Measurements from ENCODE around the gene ALKBH8.
"Not testable (repeated sequence)": the region's sequence is repeated elsewhere in the genome, so short reads cannot be mapped to it uniquely, and the experiment has no call there.

The ALKBH8 gene

DNA sequence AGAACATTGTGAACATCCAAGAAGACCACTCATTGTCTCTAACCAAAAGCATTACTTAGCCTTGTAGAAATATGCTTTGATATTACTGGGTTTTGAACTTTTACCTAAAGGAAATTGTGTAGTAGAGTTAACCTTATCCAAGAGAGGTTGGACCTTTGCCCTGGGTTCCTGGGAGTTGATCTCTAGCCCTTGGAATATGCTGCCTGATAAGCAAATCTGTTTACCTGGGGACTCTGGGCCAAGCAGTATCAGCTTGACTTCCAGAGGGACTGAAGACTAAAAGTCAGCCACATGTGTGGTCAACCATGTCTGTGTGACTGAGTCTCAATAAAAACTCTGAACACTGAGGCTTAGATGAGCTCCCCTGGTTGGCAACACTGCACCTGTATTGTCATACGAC is 63.8 kb downstream of the ALKBH8 start:
- no peak for DNase-seq

DNA sequence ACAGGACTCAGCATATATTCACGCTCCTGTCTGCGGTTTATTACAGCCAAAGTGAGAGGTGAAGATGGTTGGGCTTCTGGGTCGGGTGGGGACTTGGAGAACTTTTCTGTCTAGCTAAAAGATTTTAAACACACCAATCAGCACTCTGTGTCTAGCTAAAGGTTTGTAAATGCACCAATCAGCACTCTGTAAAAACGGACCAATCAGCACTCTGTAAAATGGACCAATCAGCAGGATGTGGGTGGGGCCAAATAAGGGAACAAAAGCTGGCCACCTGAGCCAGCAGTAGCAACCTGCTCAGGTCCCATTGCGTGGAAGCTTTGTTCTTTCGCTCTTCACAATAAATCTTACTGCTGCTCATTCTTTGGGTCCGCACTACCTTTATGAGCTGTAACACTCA is 68.2 kb downstream of the ALKBH8 start:
- DNase-seq: not testable (repeated sequence)

DNA sequence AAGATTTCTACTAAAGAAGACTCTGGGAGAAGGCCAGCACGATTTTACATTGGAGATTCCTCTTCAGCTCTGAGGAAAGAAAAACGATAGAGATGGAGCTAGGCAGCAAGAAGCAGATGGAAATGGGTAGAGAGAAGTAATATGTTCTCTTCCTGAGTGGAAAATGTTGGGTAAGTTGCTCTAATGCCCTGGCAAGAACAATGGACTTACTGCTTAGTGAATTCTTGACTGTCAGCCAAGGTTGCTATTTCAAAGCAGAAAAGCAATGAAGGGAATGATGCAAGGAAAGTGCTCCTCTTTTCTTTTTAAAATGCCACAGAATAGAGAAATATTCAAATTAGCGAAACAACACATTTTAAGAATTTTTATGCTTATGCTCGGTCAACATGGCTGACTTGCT is 69.5 kb downstream of the ALKBH8 start:
- DNase-seq: no peak

DNA sequence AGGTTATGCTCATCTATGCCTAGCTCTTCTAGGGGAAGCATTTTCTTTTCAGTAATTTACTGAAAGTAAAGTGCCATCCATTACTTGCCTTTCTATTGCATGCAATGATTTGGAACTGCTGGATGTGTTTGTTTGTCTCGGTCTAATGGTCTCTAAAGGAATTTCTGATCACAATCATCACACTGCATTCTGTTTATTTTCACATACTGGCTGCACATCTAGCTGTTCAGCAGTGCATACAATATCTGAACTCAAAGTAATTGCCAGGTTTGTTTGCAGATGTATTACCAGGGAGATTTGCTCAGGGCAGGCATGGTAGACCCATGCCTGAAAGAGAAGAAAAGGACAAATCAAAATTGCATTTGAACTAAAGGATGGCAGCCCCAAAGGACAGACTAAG is 71.5 kb downstream of the ALKBH8 start:
- no peak for DNase-seq

DNA sequence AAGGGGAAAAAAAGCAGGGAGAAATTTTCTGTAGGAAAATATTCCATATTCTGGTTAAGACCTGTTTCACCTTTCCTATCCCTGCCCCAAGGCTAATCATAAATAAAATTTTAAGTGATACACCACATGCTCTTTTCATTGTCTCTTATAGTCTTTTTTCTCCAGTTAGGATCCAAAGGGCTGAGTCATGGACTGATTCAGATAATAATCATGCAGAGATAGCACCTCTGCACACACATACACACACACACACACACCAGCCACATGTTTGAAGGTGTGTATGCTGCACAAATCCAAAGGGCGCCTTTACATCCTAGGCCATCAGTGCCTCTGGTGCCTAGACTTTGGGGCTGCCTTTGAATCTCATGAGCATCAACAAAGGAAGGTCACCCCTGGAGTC is 72.4 kb downstream of the ALKBH8 start:
- DNase-seq: no peak

DNA sequence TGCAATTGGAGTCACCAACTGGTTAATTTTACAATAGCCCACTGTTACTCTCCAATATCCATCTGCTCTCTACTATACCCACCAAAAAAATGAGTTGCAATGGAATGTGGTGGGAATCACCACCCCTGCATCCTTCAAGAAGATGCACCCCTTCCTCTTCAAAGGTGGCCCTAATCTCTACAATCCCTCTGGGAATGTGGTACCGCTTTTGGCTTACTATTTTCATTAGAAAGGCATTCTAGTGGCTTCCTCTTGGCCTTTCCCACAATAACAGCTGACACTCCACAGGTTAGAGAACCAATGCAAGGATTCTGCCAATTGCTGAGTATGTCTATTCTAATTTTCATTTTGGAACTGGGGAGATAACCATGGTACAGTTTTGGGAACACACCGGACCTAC is 74.7 kb downstream of the ALKBH8 start:
- no peak for DNase-seq

DNA sequence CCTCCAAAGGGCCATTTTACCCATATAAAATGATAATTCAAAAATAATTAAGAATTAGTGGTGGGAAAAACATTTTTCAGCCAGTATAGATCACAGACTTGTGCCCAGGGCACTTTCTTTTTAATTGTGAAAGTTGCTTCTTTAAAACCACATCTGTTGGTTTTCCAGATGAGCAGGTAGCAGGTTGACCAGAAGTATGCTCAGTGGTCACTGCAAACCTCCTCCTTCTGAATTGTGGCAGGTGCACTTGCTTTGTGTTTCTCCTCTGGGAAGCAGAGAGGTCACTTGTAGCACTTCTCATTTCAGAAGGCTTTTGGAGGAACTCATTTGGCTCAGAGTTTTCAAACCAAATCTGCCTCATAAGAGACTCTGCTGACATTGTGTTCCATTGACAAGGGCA is 83.3 kb downstream of the ALKBH8 start:
- no peak for DNase-seq

DNA sequence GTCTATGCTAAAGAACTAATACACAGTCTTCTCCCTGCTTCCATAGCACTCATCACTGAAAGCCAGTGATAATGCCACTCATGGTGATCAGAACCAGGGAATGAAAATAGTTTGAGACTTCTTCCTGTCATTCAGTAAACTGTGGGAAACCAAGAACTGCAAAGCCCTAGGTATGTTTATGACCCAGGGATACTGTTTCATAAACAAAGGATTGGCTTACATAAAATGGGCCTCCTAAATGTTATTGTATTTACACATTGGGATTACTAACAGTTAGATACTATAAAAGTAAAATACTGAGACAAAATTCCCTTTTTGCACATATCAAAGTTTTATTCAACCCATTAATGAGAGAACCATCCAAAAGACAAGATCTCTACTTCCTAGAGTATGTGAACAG is 86.6 kb downstream of the ALKBH8 start:
- no peak for DNase-seq

DNA sequence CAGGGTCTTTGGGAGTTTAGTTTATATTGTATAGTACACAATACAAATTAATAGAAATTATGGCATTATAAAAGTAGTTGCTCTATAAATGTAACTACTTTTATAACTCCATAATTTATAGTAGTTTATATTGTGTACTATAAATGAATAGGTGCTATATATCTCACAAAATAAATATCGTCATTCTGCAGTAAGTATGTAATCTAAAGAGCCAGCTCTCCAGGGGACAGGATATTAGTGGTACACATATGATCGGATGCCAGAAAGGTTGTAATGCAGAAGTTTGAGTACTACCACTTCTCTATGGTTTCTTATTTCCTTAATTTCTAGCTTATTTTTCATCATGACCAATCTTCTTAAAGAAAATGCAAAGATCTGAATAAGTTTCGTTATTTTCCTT is 87.7 kb downstream of the ALKBH8 start:
- no peak for DNase-seq

DNA sequence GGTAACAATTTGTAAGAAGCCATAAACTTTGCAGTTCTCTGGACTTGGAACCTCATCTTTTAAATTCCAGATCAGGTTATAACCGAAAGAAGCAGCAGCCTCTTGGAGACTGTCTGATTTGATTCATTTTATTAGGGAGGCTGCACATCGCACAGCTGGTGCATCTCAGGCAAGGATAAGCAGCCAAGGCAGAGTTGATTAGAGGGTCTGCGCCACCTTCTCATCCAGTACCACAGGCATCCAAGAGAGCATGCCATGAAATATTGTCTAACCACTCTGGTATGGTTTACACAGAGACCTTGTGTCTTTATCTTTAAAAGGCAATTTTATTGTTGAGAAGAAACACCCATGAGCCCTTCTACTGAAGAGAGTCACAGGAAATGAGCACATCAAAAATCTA is 91.7 kb downstream of the ALKBH8 start:
- no peak for DNase-seq

DNA sequence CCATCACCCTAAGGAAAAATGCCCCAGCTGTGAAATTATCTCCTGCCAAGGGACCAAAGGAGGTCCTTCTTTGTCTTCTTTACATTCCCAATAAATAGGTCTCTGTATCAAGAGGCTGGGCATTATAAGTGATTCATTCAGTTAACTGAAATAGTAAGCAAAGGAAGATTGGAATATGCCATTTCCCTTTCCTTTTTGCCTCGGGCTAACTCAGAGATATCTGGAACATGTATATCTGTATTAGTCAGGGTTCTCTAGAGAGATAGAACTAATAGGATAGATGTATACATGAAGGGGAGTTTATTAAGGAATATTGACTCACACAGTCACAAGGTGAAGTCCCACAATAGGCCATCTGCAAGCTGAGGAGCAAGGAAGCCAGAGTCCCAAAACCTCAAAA is 92.6 kb downstream of the ALKBH8 start:
- DNase-seq: no peak

DNA sequence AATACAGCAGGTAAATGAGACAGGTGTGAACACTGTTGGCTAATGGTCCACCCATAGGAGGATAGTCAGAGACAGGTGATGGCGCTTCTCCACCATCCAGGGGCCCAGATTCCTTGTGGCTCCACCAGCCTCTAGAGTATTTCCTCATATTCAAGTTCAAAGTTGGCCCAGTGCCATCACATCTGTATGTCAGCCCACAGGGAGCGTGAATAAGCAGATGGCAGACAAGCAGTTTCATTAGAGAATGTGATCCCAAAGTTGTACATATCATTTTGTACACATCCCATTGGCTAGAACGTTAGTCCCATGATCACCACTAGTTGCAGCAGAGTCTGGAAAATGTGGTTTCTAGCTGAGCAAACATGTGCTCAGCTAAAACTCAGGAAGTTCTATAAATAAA is 96.9 kb downstream of the ALKBH8 start:
- no peak for DNase-seq

DNA sequence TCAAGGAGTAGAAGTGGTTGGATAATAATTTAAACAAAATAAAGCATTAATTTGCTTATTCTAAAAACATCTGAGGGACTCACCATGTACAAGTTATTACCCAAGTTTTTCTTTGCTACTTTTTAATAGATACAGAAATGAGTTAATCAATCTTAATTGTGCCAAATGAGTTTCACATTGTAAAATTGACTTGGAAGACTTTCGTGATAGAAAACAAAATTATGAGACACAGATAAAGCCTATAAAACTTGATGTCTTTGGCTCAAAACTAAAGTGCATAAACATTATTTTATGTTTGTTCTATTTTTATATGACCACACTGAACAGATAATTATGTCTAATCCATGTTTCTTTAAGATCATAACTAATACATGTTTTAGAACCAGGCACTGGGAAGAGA is 97.8 kb downstream of the ALKBH8 start:
- no peak for DNase-seq

DNA sequence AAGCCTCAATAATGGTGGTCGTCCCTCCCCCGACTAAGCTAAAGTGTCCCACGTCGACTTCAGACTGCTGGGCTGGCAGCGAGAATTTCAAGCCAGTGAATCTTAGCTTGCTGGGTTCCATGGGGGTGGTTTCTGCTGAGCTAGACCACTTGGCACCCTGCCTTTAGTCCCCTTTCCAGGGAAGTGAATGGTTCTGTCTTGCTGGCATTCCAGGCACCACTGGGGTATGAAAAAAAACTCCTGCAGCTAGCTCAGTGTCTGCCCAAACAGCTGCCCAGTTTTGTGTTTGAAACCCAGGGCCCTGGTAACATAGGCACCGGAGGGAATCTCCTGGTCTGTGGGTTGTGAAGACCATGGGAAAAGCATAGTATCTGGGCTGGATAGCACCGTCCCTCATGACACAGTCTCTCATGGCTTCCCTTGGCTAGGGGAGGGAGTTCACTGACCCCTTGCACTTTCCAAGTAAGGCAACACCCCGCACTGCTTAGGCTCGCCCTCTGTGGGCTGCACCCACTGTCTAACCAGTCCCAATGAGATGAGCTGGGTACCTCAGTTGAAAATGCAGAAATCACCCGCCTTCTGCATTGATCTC is 99.2 kb downstream of the ALKBH8 start:
- not testable (repeated sequence) for DNase-seq

DNA sequence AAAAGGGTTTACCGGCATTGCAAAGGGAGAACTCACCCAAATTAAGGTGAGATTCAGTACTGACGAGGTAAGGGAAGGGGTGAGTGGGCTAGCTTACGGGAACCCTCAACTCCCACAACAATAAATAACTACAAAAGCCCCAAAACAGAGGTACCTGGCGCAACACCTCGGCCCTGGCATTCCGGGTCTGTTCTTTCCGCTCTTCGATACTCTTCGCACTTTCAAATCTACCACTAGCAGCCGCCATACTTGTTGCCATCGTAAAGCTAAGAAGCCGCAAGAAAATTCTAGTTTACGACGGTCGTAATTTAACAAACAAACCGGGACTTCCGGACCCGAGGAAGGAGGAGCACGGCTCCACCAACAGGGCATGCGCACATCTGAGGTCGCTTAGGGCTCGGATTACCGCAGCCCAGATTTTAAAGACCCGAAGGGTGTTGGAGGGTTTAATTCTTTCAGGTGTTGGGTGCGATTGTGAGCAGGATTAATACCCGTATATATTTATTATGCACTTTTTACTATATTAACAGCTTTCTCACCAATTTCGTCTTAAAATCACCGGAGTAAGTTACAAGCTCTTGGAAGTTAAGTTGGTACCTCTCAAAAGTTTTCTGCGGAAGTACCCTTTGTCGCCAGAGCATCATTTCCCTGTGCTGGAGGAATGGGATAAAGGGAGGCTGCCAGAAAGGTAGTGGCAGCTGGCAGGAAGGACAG is 107.8 kb downstream of the ALKBH8 start, which contains the start of gene CWF19L2:
CWF19L2 (minus strand) TSS at position 268 of the 714 bp plus-strand sequence; CDS start at position 259, 9 bp downstream.
- DNase-seq: peak; percentile 99

DNA sequence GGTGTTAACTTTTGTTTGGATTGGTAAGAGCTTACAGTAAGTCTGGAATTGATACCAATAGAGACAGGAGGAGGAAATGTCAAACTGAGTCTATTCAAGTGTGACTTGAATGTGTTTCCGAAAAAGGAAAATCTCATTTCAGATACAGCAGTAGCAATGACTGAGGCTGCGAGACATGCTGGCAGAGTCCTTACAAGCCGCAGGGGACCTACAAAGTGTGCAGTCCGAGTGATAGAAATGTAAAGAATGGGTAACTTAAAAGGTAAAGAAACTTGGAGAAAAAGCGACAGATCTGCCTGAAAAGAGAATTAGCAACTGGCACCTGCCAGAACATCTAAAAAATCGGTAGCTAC is 108.4 kb downstream of the ALKBH8 start:
- DNase-seq: no peak

DNA sequence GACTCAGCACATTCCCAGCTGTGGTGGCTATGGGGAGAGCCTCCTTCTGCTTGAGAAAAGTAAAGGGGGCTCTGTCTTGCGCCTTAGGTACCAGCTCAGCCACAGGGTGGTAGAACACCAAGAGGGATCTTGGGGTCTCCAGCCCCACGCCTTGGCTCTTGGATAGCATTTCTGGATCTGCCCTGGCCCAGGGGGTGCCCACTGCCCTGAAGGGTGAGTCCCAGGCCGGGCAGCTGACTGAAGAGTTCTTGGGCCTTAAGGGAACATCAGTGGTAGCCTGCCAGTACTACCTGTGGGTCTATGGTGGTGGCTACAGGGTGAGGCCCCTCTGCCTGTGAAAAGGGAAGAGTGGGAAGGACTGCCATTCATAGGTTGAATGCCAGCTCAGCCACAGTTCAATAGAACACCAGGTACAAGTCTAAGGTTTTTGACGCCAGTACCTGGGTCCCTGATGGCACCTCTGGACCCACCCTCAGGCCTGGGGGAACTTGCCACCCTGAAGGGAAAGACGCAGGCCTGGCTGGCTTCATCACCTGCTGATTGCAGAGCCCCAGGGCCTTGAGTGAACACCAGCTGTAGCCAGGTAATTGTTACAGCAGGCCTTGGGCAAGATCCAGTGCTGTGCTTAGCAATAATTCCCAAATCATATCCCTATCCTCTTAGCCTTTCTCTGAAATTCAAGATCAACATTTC is 111.8 kb downstream of the ALKBH8 start:
- DNase-seq: no peak

Measured in DMS79 treated with DMSO at 0.1 percent for 48 hours (cell line).